ENCODE data around the gene LHX8.

DNA sequence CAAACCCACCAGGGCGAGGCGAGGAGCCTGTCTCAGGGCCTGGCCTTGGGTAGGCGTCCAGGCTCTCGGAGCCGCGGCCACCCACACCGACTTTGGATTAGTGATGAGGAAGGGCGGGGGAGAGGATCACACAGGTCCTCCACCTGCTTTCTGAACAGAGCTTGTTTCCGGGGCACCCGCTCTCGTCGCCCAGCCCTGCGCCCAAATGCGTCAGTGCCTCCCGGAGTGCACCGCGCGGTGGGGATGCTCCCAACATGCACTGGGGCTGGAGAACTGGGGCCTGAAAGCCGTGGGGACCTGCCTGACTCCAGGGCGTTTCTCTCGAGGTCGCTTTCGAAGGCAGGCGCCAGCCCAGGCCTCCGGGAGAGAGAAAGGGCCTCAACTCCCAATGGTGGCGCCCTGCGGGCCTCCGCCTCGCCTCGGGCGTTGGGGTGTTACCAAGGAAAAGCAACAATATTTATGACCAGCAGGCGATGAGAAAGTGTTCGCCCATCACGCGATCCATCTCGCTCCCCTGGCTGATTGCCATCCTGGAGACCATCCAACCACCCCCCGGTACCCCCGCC is 8.9 kb upstream of the LHX8 start:
- TF ChIP-seq, protein P1, sequence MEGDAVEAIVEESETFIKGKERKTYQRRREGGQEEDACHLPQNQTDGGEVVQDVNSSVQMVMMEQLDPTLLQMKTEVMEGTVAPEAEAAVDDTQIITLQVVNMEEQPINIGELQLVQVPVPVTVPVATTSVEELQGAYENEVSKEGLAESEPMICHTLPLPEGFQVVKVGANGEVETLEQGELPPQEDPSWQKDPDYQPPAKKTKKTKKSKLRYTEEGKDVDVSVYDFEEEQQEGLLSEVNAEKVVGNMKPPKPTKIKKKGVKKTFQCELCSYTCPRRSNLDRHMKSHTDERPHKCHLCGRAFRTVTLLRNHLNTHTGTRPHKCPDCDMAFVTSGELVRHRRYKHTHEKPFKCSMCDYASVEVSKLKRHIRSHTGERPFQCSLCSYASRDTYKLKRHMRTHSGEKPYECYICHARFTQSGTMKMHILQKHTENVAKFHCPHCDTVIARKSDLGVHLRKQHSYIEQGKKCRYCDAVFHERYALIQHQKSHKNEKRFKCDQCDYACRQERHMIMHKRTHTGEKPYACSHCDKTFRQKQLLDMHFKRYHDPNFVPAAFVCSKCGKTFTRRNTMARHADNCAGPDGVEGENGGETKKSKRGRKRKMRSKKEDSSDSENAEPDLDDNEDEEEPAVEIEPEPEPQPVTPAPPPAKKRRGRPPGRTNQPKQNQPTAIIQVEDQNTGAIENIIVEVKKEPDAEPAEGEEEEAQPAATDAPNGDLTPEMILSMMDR (IDR thresholded peaks at IDR 0.05; ENCODE audit: insufficient read depth, low read depth, low read length) = no peak
- TF ChIP-seq EZH2 (IDR thresholded peaks at IDR 0.05; ENCODE audit: insufficient read depth, low read length) = peak; percentile 29
